GM12874 (cell line): ENCODE results near the gene NPW.

Experiments used
- TF ChIP-seq, protein P1 (sequence below): IDR thresholded peaks from 2 replicates; pipeline ENCODE4 v1.5.1; 2011; ENCODE audit warnings: low read depth, mild to moderate bottlenecking, control low read depth, low read length, moderate library complexity; ENCODE audit not compliant: insufficient read depth

The NPW gene

DNA sequence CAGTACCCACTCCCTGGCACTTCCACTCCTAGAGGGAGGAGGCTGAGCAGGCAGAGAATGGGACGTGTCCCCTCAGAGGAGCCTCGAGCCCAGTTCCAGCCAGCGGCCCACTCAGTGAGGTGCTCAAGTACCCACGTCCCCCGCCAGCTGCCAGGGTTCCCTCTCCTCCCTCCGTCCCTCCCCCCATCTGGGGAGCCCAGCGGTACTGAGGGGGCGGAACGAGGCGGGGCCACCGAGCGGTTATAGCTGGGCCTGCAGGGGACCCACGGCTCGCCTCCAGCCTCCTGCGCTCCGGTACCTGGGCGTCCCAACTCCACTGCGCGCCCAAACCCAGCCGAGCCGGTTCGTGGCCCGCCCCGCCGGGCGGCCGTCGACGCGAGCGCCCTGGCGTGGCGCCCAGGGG lies at the start of gene NPW:
Gene NPW (plus strand): TSS at position 268 of the 403 bp plus-strand sequence.
- TF ChIP-seq, protein P1, sequence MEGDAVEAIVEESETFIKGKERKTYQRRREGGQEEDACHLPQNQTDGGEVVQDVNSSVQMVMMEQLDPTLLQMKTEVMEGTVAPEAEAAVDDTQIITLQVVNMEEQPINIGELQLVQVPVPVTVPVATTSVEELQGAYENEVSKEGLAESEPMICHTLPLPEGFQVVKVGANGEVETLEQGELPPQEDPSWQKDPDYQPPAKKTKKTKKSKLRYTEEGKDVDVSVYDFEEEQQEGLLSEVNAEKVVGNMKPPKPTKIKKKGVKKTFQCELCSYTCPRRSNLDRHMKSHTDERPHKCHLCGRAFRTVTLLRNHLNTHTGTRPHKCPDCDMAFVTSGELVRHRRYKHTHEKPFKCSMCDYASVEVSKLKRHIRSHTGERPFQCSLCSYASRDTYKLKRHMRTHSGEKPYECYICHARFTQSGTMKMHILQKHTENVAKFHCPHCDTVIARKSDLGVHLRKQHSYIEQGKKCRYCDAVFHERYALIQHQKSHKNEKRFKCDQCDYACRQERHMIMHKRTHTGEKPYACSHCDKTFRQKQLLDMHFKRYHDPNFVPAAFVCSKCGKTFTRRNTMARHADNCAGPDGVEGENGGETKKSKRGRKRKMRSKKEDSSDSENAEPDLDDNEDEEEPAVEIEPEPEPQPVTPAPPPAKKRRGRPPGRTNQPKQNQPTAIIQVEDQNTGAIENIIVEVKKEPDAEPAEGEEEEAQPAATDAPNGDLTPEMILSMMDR: no peak

DNA sequence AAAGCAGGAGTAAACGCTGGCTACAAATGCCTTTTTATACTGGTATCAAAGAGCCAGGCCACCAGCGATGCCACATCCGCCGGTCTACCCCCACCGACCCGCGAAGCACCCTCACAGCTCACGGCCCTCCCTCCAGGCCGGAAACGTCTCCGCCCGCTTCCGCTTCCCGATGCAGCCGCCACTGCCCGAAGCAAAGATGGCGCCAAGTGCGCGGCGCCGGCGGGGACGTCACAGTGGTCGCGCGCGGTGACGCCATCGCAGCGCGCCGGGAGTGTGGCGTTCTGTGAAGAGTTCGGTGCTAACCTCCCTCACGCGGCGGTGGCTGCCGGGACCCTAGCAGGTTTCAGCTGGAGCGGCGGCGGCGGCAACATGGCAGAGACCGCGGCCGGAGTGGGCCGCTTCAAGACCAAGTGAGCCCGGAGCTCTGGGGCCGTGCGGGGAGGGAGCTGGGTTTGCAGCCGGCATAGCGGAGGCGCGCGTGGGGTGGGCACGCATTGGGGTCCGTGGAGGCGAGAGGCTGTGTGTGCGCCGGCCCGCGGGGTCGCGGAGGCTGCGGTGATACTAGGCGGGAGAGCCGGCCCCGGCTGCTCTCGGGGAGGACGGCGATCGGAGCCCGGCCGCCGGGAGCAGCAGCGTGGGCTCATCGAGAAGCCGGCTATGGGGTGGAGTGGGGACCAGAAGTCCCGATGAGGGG lies 47.6 kb upstream of the NPW start, which contains the start of gene TBL3:
Gene TBL3 (plus strand): TSS at position 258 of the 694 bp plus-strand sequence. CDS start 112 bp downstream, at position 370.
- TF ChIP-seq, protein P1: no peak

DNA sequence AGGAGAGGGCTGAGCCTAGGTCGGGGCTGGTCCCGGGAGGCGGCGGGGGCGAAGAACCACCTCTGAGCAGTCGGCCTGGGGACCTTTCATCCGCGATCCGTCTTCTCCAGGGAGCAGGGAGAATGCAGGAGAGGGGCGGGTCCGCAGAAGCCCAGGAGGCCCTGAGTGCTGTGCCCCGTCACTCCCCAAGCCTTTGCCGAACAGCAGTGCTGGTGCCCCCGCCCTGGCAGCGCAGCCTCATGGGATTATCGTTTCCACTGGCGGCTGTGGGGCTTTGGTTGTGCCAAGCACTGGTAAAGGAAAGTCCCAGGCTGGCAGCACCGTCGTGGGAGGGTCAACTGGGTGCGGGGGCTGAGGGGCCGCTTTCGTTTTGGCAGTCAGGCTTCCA lies 47.1 kb upstream of the NPW start:
- TF ChIP-seq, protein P1: no peak

DNA sequence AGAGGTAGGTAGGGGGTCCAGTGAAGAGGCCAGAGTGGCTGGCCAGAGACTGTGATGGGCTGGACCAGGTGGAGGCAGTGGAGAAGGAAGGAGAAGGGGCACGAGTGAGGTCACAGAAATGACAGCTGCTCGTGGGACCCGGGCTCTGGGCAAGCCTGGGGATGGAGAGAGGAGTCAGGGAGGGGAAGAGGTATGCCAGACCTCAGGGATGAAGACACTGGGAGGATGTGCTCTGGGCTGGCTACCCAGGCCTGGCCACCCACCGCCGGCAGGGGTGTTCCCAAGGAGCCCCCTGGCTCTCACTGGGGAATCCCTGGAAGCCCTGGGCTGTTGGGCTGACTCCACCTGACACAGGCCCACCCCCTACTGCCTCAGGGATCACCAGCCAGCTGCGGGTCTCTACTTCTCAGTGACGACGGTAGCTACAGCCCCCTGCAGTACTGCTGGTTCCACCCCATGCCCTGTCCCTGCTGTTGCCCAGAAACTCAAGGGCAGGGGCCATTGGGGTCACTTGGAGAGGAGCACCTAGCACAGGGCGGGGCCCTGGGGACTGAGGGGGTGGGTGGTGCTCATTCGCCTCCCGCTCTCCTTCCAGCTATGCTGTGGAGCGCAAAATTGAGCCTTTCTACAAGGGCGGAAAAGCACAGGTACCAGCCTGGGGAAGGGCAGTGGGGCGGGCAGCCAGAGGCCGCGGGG lies 46.0 kb upstream of the NPW start:
- TF ChIP-seq, protein P1: no peak

DNA sequence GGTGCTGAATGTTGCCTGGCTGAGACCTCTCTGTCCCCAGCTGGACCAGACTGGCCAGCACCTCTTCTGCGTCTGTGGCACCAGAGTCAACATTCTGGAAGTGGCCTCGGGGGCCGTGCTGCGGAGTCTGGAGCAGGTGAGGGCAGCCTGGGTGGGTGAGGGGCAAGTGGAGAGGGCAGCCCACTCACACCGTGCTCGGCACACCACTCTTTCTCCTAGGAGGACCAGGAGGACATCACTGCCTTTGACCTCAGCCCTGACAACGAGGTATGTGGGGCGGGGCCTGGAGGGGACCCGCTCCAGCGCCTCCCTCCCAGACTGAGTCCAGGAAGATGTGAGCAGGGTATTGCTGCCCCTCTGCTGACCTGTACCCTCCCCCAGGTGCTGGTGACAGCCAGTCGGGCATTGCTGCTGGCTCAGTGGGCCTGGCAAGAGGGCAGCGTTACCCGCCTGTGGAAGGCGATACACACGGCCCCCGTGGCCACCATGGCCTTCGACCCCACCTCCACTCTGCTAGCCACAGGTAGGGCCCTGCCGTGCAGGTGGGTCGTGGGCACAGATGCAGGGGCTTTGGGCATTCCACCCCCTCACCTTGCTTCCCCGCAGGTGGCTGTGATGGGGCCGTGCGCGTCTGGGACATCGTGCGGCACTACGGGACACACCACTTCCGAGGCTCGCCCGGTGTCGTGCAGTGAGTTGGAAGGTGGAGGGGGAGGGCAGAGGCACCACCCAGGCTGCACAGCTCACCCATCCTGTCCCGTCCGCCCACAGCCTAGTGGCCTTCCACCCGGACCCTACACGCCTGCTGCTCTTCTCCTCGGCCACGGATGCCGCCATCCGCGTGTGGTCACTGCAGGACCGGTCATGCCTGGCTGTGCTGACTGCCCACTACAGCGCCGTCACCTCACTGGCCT lies 45.2 kb upstream of the NPW start:
- TF ChIP-seq, protein P1: no peak

DNA sequence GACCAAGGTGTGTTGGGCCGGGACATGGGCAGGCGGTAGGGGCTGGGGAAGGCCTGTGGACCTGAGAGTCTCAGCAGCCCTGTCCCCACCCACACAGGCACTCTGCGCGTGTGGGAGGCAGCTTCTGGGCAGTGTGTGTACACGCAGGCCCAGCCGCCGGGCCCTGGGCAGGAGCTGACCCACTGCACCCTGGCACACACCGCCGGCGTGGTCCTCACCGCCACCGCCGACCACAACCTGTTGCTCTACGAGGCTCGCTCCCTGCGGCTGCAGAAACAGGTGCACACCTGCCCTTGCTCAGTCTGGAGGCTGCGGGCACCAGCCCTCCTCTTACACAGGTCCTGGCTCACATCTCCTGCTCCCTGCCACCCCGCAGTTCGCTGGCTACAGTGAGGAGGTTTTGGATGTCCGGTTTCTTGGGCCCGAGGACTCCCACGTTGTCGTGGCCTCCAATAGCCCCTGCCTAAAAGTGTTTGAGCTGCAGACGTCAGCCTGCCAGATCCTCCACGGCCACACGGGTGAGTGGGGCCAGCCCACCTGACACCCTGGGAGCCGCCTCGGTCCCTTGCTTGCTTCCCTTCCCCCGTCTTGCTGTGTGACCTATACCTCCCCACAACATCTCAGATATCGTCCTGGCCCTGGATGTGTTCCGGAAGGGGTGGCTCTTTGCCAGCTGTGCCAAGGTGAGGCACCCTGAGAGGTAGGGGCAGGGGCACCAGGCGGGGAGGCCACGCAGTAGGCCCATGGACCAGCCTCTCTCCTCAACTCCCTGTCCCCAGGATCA lies 44.0 kb upstream of the NPW start:
- TF ChIP-seq, protein P1: no peak

DNA sequence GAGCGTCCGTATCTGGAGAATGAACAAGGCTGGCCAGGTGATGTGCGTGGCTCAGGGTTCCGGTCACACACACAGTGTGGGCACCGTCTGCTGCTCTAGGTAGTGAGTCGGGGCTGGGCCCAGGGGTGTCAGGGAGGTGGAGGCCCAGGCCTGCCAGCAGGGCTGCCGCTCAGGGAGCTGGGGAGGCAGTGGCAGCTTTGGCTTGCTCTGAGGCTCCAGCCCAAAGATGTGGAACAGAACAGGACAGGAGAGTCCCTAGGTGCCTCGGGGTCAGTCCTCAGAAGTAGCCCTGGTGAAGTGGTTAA lies 43.4 kb upstream of the NPW start:
- TF ChIP-seq, protein P1: no peak
